GM21619 (cell line): ENCODE results near the gene SNX19.
"Not testable (repeated sequence)": the region's sequence is repeated elsewhere in the genome, so short reads cannot be mapped to it uniquely, and the experiment has no call there.

ENCODE experiments used
- ATAC-seq: cut with Tn5 transposase; IDR thresholded peaks from one replicate; pipeline ENCODE4 v1.9.1; 2021; ENCODE audit not compliant: unreplicated experiment

The SNX19 gene

DNA sequence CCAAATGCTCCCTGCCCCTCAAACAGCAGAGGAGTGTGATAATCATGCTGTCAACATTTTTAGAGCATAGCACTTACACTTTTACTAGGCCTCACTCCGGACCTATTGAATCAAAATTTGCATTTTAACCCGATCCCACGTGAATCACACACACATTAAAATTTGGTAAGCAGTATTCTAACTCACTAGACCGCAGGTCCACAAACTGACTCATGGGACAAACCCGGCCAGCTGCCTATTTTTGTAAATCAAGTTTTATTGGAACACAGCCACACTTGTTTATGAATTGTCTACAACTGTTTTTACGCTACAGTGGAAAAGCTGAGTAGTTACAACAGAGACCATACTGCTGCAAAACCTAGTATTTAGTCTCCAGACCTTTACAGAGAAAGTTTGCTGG is 43.3 kb downstream of the SNX19 start:
- no peak for ATAC-seq

DNA sequence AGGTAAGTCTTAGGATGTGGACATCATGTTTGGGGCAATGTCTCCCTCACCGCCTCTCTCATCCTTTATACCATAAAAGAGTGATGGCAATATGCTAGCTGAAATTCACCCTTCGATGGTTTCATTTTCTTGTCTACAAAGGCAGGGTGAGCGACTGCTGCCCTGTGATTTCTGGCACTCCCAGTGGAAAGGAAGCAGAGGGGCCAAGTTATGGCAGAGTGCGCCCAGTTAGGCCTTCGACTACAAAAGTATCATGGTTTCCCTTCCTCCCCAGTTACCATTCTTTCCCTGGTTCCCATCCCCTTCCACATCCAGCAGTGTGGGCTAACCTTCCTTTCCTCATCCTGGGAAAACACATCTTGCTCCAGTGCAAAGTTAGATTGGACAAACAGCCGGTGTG is 43.8 kb downstream of the SNX19 start:
- no peak for ATAC-seq

DNA sequence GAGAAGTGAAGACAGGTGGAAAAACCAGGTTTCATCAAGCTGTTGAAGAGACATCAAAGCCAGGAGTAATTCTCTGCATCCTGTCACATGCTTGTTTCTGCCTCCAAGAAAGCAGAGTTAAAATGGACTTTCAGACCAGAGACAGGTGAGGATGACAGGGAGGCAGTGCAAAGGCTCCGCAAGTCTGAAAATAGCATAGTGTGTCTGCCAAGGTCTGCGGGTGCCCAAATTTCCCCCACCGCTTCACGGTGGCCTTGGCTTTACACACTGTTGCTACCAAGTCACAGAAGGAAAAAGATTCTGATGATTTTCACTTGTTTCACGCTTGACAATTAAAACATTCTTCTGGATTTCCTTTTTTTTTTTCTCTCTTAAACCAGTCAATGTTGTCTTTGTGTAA is 44.2 kb downstream of the SNX19 start:
- ATAC-seq: no peak

DNA sequence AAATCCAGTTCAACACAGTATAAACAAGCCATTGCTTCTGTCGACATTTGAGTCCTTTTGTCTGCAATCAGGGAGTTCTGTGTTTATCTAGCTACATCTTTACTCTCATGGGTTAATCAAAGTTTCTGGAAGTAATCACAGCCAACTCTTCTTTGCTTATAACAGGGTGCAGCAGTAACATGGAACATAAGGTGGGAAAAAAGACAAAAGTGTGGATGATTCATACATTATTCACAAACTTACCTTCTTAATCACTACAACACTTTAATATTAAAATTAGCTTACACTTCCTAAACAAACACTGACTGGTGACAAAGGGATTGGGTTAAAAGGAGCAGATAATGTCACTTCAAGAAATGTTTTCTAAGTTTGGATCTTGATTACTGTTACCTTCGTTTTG is 44.7 kb downstream of the SNX19 start:
- ATAC-seq: no peak

DNA sequence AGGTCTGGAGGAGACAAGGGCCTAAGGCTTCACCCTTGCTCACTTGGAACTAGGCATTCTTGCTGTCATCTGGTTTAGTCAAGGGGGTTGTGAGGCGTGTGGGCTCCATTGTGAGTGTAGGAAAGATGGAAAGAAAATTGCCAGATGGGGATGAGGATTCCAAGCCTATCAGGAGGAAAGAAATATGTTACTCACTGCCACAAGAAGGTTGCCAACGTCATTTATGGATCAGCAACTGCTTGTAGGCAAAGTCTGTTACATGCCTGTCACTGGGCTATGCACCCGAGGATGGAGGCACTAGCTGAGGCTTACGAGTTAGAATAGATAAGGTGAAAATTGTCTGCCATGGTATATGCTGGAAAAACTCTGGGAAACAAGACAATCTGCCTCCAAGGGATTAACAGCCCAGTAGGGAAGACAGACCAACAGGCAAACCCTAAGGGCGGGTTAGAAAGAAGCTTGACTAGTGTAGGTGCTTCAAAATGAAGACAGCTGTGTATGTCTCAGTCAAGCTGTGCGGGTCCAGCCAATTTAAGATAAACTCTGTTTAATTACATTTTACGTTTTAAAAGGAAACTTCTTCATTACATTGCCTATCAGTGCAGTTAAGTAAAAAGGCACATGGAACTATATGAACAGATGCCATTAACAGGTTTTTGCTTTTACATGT is 47.4 kb downstream of the SNX19 start:
- ATAC-seq: no peak

DNA sequence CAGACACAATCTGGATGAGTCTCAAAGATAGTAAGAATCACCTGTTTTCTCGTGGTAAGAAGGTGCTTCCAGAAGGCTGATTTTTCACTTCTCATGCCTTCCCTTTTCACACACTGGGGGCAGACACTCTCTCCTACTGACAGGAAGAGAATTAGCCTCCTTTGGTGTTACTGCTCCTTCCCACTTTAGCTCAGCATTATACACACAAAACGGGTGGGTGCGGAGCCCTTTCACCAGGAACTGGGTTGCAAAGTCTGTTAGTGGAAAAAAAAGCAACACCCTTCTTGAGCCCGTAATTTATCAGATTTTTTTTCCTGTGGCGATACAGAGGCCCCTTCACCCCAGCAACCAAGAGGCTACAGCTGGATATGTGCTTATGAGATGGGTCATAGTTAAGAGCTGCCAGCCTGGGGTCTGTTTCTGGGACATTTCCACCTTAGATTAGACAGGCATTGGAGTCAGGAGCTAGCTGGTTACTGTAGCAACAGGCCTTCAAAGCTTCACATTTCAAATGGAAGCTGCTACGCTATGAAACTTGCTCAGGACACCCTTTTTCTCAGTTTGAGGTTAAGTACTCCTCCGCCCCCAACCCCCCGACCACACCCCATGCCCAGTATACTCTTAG is 48.1 kb downstream of the SNX19 start:
- no peak for ATAC-seq

DNA sequence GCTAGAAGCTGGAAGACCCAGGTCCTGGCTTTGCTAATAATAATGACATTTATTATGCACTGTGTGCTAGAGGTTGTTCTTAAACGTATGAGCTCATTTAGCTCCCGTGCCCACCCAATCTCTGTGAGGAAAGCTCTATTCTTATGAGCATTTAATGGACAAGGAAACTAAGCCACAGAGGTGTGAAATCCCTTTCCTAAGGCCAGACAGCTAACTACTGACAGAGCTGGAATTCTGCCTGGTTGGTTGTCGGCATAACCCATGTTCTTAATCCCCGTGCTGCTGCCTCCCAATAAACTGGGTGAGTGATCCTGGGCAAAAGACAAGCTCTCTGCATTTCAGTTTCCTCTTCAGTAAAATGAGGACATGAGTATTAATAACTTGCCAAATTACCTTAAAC is 49.4 kb downstream of the SNX19 start:
- no peak for ATAC-seq

DNA sequence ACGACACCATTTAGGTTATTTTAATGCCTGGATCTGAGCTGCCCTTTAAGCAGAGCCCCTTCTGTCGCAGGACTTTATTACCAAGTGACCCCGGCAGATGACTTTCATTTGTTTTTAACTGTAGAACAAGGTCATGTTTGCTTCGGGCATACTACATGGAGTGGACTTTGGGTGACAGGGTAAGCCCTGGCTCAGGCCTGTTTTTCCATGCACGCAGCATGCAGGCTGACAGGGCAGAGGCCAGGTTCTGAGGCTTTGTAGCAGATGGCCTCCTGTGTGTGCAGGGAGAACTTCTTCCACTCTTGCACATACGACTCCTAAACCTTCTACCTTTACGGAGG is 50.5 kb downstream of the SNX19 start:
- ATAC-seq: no peak

DNA sequence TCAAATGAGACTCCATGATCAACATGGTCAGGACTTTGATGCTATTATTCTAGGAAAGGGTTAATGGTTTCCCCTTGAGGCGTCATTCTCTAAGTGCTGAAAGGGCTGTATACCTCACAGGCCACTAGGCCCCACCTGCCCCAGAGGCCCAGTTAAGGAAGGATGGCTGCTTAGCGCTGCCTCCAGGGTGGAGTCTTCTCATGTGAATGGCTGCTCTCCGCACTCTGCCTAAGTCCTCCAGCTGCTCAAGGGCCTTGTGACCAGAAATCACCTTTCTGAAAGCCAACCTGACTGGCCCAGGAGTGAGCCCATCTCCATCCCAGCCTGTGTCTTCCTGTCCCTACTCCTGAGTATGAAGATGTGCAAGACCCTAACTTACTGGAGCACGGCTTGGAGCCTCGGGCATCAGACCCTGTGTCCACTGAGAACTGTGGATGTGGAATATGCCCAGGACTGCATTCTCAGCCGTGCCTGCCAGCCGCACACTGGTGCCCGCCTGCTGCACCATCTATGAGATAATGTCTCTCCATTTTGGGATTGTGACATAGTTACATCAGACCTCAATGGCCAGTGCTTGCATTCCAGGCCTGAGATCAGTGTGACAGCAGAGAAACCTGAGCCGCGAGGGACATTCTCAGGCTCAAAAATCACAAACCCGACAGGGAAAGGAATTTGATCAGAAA is 51.0 kb downstream of the SNX19 start:
- ATAC-seq: no peak

DNA sequence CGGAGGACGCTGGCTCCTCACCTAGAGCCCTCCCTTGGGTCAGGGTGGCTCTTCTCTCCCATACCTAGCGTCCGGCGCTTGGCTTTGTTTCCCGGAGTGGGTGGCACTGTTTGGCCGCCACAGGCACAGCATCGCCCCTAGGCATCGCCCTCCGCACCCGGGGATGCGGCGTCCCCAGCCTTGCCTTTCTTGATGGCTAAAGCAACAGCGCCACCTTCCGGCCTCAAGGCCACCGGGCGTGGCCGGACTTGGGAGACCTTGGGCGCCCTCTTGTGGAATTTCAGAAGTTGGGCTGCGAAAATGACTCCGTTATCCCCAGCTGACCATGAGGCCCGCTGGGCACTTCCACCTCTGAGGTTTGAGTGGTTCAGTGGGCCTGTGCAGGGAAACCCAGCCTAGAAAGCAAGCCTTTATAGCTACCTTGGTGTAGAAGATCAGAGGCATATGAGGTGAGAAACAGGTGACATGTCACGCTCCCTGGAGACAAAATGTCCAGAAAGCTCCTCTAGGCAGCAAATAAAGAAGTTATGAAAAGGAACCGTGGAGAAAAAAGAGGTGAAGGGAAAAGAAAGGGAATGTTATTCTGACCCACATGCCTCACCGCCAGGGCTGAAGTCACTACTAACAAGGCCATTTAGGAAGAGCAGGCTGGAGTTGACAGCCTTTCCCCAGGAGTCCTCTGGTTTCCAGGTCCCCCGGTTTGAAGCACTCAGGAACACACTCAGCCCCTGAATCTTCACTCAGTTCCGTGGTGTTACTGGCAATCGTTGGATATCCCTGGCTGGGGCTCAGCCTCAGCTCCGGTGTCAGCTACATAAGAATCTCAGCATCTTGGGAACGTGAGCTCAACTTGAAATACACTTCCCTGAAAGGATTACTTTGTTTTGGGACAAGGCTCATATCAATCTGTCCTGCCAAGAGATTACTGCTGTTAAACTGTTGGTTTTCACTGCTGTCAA is 54.1 kb downstream of the SNX19 start:
- peak; percentile 80 for ATAC-seq

DNA sequence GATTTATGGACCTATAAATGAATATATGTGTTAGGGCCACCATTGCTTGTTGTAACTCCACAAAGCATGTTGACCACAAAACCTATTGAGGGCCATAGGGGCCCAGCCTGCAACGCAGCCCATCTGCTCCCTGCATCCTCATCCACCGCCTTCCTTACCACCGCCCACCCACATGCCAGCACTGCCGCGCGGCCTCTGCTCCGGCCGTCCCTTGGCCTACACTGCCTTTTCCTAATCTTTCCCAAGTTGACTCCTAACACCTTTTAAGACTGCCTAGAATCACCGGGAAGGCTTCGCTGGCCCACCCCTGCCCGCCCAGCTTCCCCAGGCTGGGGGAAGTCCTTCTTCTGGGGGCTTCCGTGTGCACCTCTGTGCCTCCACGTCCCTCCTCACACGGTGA is 55.0 kb downstream of the SNX19 start:
- no peak for ATAC-seq

DNA sequence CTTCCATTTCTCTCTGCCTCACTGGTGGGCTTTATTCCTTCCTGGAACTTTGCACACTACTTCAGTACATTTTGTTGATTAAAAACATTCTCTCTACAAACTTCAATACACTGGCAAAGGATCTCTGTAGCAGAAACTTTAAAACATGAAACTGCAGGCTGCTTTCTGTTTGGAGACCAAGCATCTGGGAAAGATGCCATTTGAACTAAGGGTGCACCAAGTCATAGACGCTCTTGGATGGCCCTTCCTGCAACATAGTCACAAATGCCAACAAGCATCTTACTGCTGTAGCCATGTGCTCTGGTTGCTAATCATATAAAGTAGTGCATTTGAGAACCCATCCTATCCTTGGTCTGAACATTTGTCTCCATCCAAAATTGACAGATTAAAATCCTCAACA is 56.4 kb downstream of the SNX19 start:
- ATAC-seq: no peak

DNA sequence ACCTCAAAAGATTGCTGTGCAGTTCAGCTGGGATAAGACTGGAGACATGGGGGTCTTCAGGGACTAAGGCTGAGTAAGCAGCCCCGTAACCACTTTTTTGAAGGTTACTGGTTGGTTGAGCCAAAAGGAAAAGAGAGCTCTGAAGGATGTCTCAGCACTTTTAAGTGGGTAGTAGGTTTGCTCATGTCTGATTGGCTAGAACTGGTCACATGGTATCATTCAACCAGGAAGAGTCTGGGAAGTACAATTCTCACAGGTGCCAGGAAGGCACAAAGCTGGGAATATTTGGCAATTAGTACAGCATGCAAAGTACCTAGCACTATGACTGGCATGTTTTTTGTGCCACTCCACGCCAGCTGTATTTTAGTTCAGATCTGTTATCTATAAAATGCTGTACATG is 58.1 kb downstream of the SNX19 start:
- ATAC-seq: no peak

DNA sequence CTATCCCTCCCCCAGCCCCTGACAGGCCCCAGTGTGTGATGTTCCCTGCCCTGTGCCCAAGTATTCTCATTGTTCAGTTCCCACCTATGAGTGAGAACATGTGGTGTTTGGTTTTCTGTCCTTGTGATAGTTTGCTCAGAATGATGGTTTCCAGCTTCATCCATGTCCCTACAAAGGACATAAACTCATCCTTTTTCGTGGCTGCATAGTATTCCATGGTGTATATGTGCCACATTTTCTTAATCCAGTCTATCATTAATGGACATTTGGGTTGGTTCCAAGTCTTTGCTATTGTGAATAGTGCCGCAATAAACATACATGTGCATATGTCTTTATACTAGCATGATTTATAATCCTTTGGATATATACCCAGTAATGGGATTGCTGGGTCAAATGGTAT is 60.6 kb downstream of the SNX19 start:
- not testable (repeated sequence) for ATAC-seq

DNA sequence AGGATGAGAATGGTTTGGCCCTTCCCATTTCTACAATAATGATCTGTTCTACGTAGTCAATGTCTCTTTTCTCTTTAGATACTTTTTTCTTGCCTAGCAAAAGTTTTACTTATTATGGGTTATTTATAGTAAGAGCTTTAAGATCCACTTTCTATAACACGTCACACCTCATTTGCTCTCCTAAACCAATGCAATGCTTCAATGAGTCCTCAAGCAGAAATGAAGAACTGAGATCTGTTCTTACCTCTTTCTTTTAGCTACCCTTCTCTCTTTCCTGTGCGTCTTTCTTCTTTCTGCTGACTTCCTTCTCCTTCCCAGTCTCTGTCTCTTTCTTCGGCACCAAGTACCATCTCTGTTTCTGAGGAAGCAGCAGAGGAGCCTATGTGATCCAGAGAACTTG is 61.8 kb downstream of the SNX19 start:
- peak; percentile 87 for ATAC-seq

DNA sequence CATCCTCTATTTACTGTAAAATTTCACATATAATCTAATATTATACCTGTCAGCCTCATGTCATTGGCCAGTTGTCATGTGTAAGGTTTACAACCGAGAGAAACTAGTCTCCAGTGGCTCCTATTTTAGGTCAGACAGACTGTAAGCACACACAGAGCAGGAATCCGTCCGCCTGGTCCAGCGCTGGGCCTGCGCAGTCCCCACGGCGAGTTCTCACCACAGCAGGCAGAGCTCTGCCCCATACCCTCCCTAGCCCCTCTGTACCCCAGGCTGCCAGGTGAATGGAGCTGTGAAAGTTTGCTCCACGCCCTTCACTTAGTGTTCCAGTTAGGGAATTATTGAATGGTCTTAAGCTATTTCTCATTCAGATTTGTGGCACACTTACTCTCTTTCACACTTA is 63.7 kb downstream of the SNX19 start:
- no peak for ATAC-seq

DNA sequence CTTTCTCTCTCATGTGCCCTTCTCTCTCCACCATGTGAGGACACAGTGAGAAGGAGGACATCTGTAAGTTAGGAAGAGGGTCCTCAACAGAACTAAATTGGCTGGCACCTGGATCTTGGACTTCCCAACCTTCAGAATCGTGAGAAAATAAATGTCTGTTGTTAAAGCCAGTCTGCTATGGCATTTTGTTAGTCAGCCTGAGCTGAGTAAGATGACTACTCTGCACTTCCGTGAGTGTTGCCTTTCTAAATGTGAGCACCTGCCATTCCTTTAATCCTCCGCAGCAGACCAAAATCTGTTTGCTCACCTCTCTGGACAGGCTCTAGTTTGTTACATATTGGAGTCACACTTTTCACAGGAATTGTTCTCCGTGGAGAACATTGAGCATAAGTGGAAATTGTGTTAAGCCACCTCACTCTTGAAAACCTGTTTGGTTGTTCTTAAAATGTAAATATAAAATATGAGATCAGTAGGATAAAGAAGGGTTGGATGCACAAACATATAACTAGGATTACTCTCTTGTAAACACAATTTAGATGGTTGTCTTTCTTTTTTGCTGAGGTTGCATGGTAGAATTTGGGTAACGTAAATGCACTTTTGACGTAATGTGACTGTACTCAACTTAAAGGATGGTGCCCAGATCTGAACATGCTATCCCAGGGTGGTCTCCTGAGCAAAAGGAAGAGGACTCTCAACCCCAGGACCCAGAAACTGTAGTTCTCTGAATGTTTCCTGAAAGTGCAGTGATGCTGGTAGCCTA is 65.9 kb downstream of the SNX19 start:
- ATAC-seq: no peak

DNA sequence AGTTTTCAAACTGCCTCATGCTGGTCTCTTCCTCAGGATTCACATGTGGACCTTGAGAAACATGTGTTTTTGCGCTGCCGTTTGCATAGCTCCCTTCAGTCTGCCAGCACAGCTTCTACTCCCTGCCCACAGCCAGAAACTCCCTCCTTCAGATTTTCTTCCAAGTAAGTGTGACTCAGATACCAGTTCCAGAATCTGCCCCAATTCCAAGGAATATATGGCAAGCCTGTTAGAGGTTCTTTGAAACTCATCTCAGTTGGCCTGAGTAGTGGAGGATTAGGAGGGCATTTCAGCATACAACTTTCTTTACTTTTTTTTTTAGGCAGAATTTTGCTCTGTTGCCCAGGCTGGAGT is 67.1 kb downstream of the SNX19 start:
- no peak for ATAC-seq

DNA sequence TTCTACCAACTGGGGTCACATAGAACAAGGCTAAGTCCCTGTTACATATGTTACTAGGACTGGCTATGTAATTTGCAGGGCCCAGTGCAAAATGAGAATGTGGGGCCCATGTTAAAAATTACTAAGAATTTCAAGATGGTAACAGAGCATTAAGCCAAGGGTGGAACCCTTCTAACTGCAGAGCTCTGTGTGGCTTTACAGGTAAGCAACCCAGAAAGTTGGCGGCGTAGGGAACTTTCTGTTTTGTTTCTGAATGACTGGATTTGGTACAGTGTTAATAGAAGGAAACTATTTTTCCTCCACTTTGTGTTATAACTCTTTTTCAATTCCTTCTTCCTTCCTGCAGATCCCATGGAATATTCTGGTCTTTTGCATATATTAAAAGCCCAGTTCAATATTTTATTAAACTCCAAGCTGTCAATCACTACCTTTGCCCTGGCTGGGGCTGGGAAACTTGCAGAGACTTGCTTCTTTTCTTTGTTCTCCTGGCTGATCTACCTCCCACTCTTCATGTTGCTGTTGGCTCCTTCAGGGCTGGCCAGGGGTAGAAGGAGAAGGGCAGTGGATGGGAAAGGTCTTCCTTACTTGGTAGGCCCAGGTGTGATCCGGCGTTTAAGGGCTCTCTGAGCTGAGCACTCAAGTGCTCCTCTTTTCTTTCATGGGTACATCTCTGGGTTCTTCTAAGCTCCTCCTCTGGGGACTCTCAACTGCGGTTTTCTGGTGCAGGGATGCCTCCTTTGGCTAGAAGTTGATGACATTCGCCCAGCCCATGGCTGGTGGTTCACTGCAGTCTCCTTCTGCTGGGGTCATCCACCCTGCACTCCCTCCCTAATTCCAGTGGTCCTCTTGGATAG is 67.7 kb downstream of the SNX19 start:
- ATAC-seq: no peak

DNA sequence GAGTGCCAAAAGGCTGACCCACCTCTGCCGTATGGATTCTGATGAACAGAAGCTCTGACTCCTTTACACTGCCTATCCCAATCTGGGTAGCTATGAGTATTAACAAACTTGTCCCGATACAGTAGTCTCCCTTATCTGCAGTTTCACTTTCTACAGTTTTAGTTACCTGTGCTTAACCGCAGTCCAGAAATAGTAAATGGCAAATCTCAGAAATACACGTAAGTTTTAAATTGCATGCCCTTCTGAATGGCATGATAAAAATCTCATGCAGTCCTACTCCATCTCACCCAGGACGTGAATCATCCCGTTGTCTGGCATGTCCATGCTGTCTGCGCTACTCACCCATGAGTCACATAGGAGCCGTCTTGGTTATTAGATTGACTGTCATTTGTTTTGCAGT is 68.8 kb downstream of the SNX19 start:
- ATAC-seq: no peak
